Keratinocyte (primary cell): ENCODE results near the gene PP2D1. TPM values are rescaled to one million over a fixed set of nuclear protein-coding genes. Genes with fewer than 3 reads are reported as not detected.

Experiments
- DNase-seq: peaks from one replicate; pipeline ENCODE4 v3.0.0-alpha.2; 2011; ENCODE audit warnings: low read depth, missing footprints, low spot score
- FAIRE-seq: peaks from 2 replicates; lab custom pipeline; 2011; peaks lifted over from hg19 to GRCh38; lab: Jason Lieb, UNC
- H2AFZ ChIP-seq: 2 replicates; pipeline ENCODE4 v1.6.0; 2012; ENCODE audit warnings: low read length, control low read depth, inconsistent platforms; ENCODE audit not compliant: control insufficient read depth
- H3K27ac ChIP-seq: 2 replicates; pipeline ENCODE4 v1.5.1; 2011; ENCODE audit warnings: low read length; ENCODE audit not compliant: control insufficient read depth, insufficient read depth
- H3K27me3 ChIP-seq: 3 replicates; pipeline ENCODE4 v1.6.0; 2011; ENCODE audit warnings: low read length; ENCODE audit not compliant: control insufficient read depth, insufficient read depth; ENCODE audit errors: extremely low read depth
- H3K36me3 ChIP-seq, 2 experiments: 2 replicates in 1 of 2; 3 replicates in 1 of 2; pipeline ENCODE4 v1.5.1; 2011; ENCODE audit warnings: low read length in 2 of 2, mild to moderate bottlenecking in 1 of 2; ENCODE audit not compliant: control insufficient read depth in 2 of 2, insufficient read depth in 2 of 2; ENCODE audit errors: extremely low read depth in 1 of 2
- H3K4me1 ChIP-seq: 3 replicates; pipeline ENCODE4 v1.5.1; 2011; ENCODE audit warnings: low read length; ENCODE audit not compliant: control insufficient read depth, insufficient read depth; ENCODE audit errors: extremely low read depth
- H3K4me2 ChIP-seq: 3 replicates; pipeline ENCODE4 v1.6.0; 2011; ENCODE audit warnings: low read depth, low read length; ENCODE audit not compliant: control insufficient read depth, insufficient read depth; ENCODE audit errors: extremely low read depth
- H3K4me3 ChIP-seq, 3 experiments: fragments of 200-600 bp in 1 of 3; sonication (generic) in 1 of 3; 2 replicates in 2 of 3; 3 replicates in 1 of 3; pipeline ENCODE4 v1.5.1; 2011 to 2016; ENCODE audit warnings: low read length in 3 of 3, mild to moderate bottlenecking in 3 of 3, control low read depth in 2 of 3, inconsistent platforms in 1 of 3, low read depth in 1 of 3, mixed read lengths in 1 of 3, mixed run types in 1 of 3, moderate library complexity in 1 of 3; ENCODE audit not compliant: control insufficient read depth in 2 of 3, insufficient read depth in 2 of 3; ENCODE audit errors: extremely low read depth in 1 of 3
- H3K79me2 ChIP-seq: 2 replicates; pipeline ENCODE4 v1.6.0; 2012; ENCODE audit warnings: low read length; ENCODE audit not compliant: control insufficient read depth, insufficient read depth
- H3K9ac ChIP-seq: 3 replicates; pipeline ENCODE4 v1.6.0; 2011; ENCODE audit warnings: low read length; ENCODE audit not compliant: control insufficient read depth, insufficient read depth; ENCODE audit errors: extremely low read depth
- H3K9me1 ChIP-seq: 3 replicates; pipeline ENCODE4 v1.6.0; 2011; ENCODE audit warnings: low read length; ENCODE audit not compliant: control insufficient read depth, insufficient read depth; ENCODE audit errors: extremely low read depth
- H3K9me3 ChIP-seq: 2 replicates; pipeline ENCODE4 v1.5.1; 2012; ENCODE audit warnings: low read depth, low read length; ENCODE audit not compliant: control insufficient read depth
- H4K20me1 ChIP-seq: 3 replicates; pipeline ENCODE4 v1.6.0; 2011; ENCODE audit warnings: low read length; ENCODE audit not compliant: control insufficient read depth, insufficient read depth; ENCODE audit errors: extremely low read depth
- EZH2 ChIP-seq: IDR thresholded peaks from one replicate; pipeline ENCODE4 v1.6.1; 2012; ENCODE audit warnings: inconsistent platforms, mild to moderate bottlenecking, low read length, moderate library complexity
- dilution Hi-C: fragments of 300-500 bp; cut with MboI; formaldehyde crosslinking; loops from one replicate; pipeline ENCODE4 v1.7.0; 2020; ENCODE audit warnings: low sequenced_read_pairs; ENCODE audit not compliant: extremely low pct_ligation_motif_present
- polyA plus RNA-seq, 5 experiments: library from polyadenylated mRNA; depleted of rRNA in 3 of 5; stranded (reverse) in 3 of 5; stranded (forward) in 1 of 5; unstranded in 1 of 5; fragments of >200 nt; gene quantifications; 1 replicate in 1 of 5; 2 replicates in 3 of 5; 3 replicates in 1 of 5; pipeline versions ENCODE4 v1.2.1 to v1.2.3, GENCODE V29; 2011 to 2012; ENCODE audit warnings: missing spikeins in 2 of 5, low read depth in 1 of 5, low replicate concordance in 1 of 5
- TF ChIP-seq, protein P1 (sequence below), 3 experiments: IDR thresholded peaks in 1 of 3; conservative IDR thresholded peaks in 1 of 3; optimal IDR thresholded peaks in 1 of 3; 2 replicates in 2 of 3; 3 replicates in 1 of 3; pipeline versions ENCODE3 to v1.5.1; 2011; ENCODE audit warnings: low read length in 3 of 3, mild to moderate bottlenecking in 3 of 3, moderate library complexity in 2 of 3, control low read depth in 1 of 3, inconsistent platforms in 1 of 3; ENCODE audit not compliant: insufficient read depth in 2 of 3; ENCODE audit errors: extremely low read depth in 1 of 3

The PP2D1 gene
- polyA plus RNA-seq, 1 donor (not counting 4 experiments of a cell fraction or from before 2014, with no cell fraction given) = not detected

DNA sequence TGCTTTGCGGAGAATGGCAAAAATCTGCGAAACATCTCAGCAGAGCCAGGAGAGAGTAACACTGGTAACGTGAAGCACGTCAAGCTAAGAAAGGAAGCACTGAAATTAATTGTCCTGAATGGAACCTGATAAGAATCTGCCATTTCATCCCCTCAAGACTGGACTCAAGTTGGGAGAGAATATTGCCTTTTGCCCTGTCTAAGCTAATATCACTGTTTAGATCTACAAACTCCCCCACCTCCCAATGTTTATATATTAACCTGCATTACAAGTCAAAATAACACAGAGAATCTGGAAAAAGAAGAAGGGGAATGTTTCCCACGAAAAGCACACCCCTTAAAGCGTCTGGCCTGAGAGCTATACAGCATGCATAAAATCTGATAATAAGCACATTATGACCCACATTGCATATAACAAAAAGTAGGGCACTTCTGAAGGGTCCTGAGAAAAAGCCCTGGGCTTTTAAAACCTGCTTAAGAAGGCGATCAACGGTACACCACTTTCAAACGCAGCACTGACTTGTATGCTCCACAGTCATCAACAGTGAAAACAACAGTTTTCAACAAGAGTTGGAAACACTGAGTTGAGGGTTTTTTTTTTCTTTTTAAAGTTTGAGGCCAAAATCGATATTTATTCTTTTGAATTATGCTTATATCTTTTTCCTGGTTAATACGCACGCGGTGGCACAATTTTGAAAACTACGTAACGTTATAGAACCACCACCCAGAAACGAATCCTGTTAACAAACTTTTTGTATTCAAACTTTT, 26.8 kb upstream of the PP2D1 start:
- H3K9ac ChIP-seq = no peak overlapping the region
- no peaks in the 10 kb centered on the region for H3K9me3 ChIP-seq
- FAIRE-seq (no peak), DNase-seq (no peak)
- no peaks in the 10 kb centered on the region for H3K9me1 ChIP-seq
- no peak overlapping the region for H2AFZ ChIP-seq
- peak overlapping the region; percentile 55 for H3K4me2 ChIP-seq
- H3K36me3 ChIP-seq = no peaks in the 10 kb centered on the region
- H3K79me2 ChIP-seq = no peaks in the 10 kb centered on the region
- peak overlapping the region in 2 of 3 experiments; percentile 59 to 78 for H3K4me3 ChIP-seq
- peaks cover 8% of the 10 kb centered on the region for H3K4me1 ChIP-seq
- no peak overlapping the region for H3K27ac ChIP-seq
- TF ChIP-seq EZH2 = no peak
- TF ChIP-seq, protein P1, sequence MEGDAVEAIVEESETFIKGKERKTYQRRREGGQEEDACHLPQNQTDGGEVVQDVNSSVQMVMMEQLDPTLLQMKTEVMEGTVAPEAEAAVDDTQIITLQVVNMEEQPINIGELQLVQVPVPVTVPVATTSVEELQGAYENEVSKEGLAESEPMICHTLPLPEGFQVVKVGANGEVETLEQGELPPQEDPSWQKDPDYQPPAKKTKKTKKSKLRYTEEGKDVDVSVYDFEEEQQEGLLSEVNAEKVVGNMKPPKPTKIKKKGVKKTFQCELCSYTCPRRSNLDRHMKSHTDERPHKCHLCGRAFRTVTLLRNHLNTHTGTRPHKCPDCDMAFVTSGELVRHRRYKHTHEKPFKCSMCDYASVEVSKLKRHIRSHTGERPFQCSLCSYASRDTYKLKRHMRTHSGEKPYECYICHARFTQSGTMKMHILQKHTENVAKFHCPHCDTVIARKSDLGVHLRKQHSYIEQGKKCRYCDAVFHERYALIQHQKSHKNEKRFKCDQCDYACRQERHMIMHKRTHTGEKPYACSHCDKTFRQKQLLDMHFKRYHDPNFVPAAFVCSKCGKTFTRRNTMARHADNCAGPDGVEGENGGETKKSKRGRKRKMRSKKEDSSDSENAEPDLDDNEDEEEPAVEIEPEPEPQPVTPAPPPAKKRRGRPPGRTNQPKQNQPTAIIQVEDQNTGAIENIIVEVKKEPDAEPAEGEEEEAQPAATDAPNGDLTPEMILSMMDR (optimal IDR thresholded peaks at IDR 0.05 in 1 of 3, IDR thresholded peaks at IDR 0.05 in 1 of 3, conservative IDR thresholded peaks at IDR 0.05 in 1 of 3; ENCODE audit: extremely low read depth in 1 of 3, insufficient read depth in 2 of 3, low read length in 3 of 3) = no peak
- H3K27me3 ChIP-seq = no peaks in the 10 kb centered on the region
- no peaks in the 10 kb centered on the region for H4K20me1 ChIP-seq
- dilution Hi-C loops = no loop called here

DNA sequence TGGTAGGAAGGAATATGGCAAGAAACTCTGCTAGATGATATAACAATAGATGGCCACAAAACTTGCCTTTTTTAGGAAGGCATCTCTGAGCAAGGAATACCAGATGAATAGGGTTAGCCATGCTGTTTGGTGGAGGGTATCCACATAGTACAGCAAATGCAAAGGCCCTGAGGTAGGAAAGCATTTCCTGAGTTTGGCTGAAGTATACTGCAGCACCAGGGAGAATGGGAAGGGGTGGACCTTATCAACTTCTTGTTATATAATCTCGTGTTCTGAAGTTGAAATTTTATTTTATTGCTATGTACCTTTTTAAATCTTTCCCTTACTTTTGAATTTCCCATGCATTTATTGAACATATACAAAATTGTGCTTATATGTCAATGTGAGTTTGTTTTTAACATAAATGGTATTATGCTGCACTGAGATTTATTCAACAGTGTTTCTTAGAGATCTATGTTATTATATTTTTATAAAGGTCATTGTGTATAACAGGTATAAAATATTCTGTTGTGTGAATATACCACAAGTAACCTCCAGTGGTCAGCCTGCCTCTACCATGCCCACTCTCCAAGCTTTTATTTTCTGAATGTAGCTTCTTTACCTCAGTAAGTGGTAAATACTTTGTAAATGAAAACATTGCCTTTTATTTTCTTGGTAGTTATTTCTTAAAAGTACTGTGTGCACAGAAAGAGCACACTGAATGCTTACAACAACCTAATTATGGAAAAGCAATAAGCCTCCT, 25.4 kb upstream of the PP2D1 start:
- no peaks in the 10 kb centered on the region for H4K20me1 ChIP-seq
- H3K27ac ChIP-seq = no peak overlapping the region
- no peak overlapping the region for H3K4me3 ChIP-seq
- no peaks in the 10 kb centered on the region for H3K9me1 ChIP-seq
- FAIRE-seq (no peak), DNase-seq (no peak)
- TF ChIP-seq, protein P1 (optimal IDR thresholded peaks at IDR 0.05 in 1 of 3, IDR thresholded peaks at IDR 0.05 in 1 of 3, conservative IDR thresholded peaks at IDR 0.05 in 1 of 3; ENCODE audit: extremely low read depth in 1 of 3, insufficient read depth in 2 of 3, low read length in 3 of 3) = no peak
- TF ChIP-seq EZH2 = no peak
- H3K4me2 ChIP-seq = no peak overlapping the region
- H3K79me2 ChIP-seq = no peaks in the 10 kb centered on the region
- no peaks in the 10 kb centered on the region for H3K9me3 ChIP-seq
- no peak overlapping the region for H3K9ac ChIP-seq
- H3K27me3 ChIP-seq = no peaks in the 10 kb centered on the region
- no peaks in the 10 kb centered on the region for H3K36me3 ChIP-seq
- H2AFZ ChIP-seq = no peak overlapping the region
- dilution Hi-C loops = no loop called here
- peaks cover 4% of the 10 kb centered on the region for H3K4me1 ChIP-seq
